ENCODE measurements around the gene DIPK1A.

DIPK1A gene

DNA sequence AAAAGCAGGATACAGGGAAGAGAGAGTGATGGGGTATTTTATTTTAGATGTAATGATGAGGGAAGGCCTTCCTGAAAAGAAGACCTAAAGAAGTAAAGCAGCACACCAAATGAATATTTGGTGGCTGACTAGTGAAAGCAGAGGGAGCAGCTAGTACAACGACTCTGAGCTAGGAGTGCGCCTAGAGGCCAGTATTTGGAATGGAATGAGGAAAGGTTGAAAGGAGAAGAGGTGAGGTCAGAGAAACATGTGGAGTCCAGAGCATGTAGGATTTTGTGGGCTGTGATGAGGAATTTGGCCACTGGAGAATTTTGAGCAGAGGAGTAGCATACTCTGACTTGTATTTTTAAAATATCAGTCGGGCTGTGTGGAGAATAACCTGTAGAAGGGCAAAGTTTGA is 141.2 kb downstream of the DIPK1A start:
- H3K4me1 ChIP-seq, result no peaks in the 10 kb centered on the region
- TF ChIP-seq, protein P1, sequence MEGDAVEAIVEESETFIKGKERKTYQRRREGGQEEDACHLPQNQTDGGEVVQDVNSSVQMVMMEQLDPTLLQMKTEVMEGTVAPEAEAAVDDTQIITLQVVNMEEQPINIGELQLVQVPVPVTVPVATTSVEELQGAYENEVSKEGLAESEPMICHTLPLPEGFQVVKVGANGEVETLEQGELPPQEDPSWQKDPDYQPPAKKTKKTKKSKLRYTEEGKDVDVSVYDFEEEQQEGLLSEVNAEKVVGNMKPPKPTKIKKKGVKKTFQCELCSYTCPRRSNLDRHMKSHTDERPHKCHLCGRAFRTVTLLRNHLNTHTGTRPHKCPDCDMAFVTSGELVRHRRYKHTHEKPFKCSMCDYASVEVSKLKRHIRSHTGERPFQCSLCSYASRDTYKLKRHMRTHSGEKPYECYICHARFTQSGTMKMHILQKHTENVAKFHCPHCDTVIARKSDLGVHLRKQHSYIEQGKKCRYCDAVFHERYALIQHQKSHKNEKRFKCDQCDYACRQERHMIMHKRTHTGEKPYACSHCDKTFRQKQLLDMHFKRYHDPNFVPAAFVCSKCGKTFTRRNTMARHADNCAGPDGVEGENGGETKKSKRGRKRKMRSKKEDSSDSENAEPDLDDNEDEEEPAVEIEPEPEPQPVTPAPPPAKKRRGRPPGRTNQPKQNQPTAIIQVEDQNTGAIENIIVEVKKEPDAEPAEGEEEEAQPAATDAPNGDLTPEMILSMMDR (IDR thresholded peaks at IDR 0.05), result no peak
- H3K27ac ChIP-seq, result no peak overlapping the region
- intact Hi-C loops (cut with DNase I; ENCODE audit: low total_unique reads), result no loop called here
- no peaks in the 10 kb centered on the region for H3K9me3 ChIP-seq
- no peaks in the 10 kb centered on the region for H3K27me3 ChIP-seq
- no peaks in the 10 kb centered on the region for H3K36me3 ChIP-seq
- no peak for DNase-seq
- no peak overlapping the region for H3K4me3 ChIP-seq

DNA sequence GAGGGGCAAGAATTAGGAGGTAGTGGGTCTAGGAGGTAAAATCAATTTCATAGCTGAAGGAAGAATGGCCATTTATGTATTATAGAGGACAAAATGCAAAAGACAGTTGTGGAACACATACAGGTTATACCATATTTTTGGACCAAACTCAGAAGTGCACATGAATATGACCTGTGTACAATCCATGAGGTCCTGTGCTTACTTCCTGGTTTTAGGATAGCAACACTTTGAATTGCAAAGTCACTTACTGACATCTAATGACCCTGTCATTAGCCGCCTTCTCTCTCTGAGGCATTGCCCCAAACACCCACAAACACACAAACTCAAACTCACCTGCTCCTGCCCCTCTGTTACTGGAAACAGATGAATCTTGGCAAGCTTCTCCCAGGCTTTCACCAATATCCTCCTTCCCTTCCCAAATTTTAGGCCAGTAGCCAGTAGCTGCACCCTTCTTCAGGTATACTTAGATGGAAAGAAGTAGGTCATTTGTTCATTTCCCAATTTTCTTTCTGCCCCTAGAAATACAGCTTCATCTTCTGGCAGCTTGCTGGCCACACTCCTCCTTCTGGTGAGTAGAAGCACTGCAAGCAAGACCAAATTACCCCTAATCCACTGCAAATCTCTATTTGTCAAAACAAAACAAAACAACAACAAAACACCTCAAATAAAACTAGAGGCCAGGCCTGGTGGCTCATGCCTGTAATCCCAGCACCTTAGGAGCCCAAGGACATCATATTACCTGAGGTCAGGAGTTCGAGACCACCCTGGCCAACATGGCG is 143.1 kb downstream of the DIPK1A start:
- DNase-seq, result no peak
- Histone ChIP-seq H3K27me3 (no peaks in the 10 kb centered on the region), H3K9me3 (no peaks in the 10 kb centered on the region), H3K36me3 (no peaks in the 10 kb centered on the region), H3K4me1 (no peaks in the 10 kb centered on the region), H3K27ac (no peak overlapping the region), H3K4me3 (no peak overlapping the region)
- intact Hi-C loops (cut with DNase I; ENCODE audit: low total_unique reads), result no loop called here
- TF ChIP-seq, protein P1 (IDR thresholded peaks at IDR 0.05), result peak; percentile 58 to 63

DNA sequence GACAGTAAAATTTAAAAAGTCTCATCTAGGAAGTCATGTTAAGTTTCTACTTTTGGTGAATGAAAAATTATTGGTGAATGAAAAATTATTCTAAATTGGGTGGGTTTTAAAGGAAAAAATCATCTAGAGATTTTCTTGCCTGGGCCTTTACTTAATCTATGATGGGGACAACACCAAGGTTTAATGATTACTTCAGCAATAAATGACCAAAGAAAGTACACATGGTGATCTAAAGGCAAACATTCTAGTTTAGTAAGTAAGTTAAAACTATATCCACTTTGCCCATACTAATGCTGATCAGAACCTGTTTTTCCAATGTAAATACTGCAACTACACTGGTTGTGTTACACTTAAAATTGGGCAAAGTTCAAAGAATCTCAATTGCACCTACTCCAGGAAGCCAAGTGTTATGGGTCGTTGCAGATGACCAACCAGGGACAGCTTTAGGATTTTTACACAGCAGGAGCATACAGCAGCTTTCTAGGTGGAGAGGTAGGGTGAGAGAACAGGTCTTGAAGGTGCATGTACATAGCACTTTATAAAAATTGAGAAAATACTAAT is 144.0 kb downstream of the DIPK1A start:
- no peak for DNase-seq
- Histone ChIP-seq H3K9me3 (no peaks in the 10 kb centered on the region), H3K36me3 (no peaks in the 10 kb centered on the region), H3K4me3 (no peak overlapping the region), H3K4me1 (no peaks in the 10 kb centered on the region), H3K27ac (no peak overlapping the region), H3K27me3 (no peaks in the 10 kb centered on the region)
- intact Hi-C loops (cut with DNase I; ENCODE audit: low total_unique reads), result no loop called here
- TF ChIP-seq, protein P1 (IDR thresholded peaks at IDR 0.05), result no peak

DNA sequence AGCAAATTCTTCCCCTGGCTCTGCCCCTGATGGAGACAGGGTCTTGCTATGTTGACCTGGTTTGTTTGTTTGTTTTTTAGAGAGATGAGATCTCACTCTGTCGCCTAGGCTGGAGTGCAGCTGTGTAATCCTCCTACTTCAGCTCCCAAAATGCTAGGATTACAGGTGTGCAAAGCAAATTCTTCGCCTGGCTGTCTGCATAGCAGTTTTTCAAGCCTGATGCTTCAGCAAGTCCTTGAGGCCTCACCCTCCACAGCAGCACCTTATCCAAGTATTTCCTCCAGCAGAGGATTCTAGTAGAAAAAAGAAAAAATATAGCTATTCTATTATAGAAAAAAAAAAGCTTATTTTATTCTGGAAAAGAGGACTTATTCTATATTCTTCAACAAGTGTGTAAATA is 144.5 kb downstream of the DIPK1A start:
- no peak overlapping the region for H3K27ac ChIP-seq
- no peaks in the 10 kb centered on the region for H3K9me3 ChIP-seq
- DNase-seq, result no peak
- no peaks in the 10 kb centered on the region for H3K36me3 ChIP-seq
- intact Hi-C loops (cut with DNase I; ENCODE audit: low total_unique reads), result no loop called here
- no peaks in the 10 kb centered on the region for H3K4me1 ChIP-seq
- TF ChIP-seq, protein P1 (IDR thresholded peaks at IDR 0.05), result no peak
- no peak overlapping the region for H3K4me3 ChIP-seq
- H3K27me3 ChIP-seq, result no peaks in the 10 kb centered on the region

DNA sequence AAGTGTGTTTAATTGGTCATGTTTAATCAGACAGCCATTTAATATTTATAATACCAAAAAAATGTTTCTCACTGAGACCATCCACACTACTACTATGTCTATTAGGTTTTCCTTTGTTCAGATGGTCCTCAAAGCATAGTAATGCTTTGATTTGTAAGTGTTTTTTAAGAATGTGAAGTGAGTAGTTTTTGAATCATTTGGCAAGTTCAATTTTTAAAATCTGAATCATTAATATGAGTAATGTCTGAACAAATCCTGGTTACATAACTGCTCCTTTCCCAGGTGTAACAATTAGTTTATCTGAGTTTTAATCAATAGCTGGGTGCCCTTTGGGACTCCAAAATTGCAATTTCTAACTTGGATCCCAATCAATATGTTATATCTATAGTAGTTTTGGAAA is 152.9 kb downstream of the DIPK1A start:
- TF ChIP-seq, protein P1 (IDR thresholded peaks at IDR 0.05), result no peak

More for the DNA sequence above, 152.9 kb downstream of the DIPK1A start:
- Histone ChIP-seq H3K9me3 (no peaks in the 10 kb centered on the region), H3K27ac (no peak overlapping the region), H3K36me3 (no peaks in the 10 kb centered on the region), H3K4me3 (no peak overlapping the region), H3K4me1 (peaks cover 0 to 7% (median 2%) of the 10 kb centered on the region in 4 donors), H3K27me3 (no peaks in the 10 kb centered on the region)
- DNase-seq, result no peak
- intact Hi-C loops (cut with DNase I; ENCODE audit: low total_unique reads), result no loop called here

All from tibial artery (tissue), 4 donors.